Stimulated activated CD8-positive, alpha-beta memory T cell treated with anti-CD3 and anti-CD28 coated beads, Interleukin-15, amount 100 ng/mL, for 48 hours (primary cell): ENCODE data around the gene ESR2.
"Not testable (repeated sequence)": the region's sequence is repeated elsewhere in the genome, so short reads cannot be mapped to it uniquely, and the experiment has no call there.

Experiments used
- DNase-seq, 2 donors: peaks; one replicate each; pipeline ENCODE4 v3.0.0-alpha.2; 2020; ENCODE audit warnings: low read depth in 2 of 2

The ESR2 gene

GRCh38 chr14:64089920-64090319 is 204.3 kb downstream of the ESR2 start:
- no peak for DNase-seq

GRCh38 chr14:64088647-64088964 is 205.6 kb downstream of the ESR2 start:
- DNase-seq, result no peak

GRCh38 chr14:64082837-64083236 is 211.3 kb downstream of the ESR2 start:
- no peak for DNase-seq

GRCh38 chr14:64081174-64081746 is 212.9 kb downstream of the ESR2 start:
- no peak for DNase-seq

GRCh38 chr14:64080452-64080851 is 213.7 kb downstream of the ESR2 start:
- DNase-seq, result no peak

- no peak for DNase-seq
These were observed 218.6 kb downstream of the ESR2 start for GRCh38 chr14:64075613-64076005.

GRCh38 chr14:64074961-64075612 is 219.1 kb downstream of the ESR2 start:
- DNase-seq, result no peak

GRCh38 chr14:64069634-64070359 is 224.4 kb downstream of the ESR2 start:
- no peak for DNase-seq

GRCh38 chr14:64064447-64064846 is 229.7 kb downstream of the ESR2 start:
- no peak for DNase-seq

GRCh38 chr14:64062381-64063115 is 231.6 kb downstream of the ESR2 start:
- DNase-seq, result no peak

GRCh38 chr14:64061706-64062105 is 232.5 kb downstream of the ESR2 start:
- no peak for DNase-seq

- no peak for DNase-seq
These were observed 233.1 kb downstream of the ESR2 start for GRCh38 chr14:64061115-64061514.

GRCh38 chr14:64060648-64061096 is 233.5 kb downstream of the ESR2 start:
- DNase-seq, result peak in 1 of 2 donors; percentile 6

- no peak for DNase-seq
These were observed 234.0 kb downstream of the ESR2 start for GRCh38 chr14:64060199-64060545.

- DNase-seq, result no peak
These were observed 234.5 kb downstream of the ESR2 start for GRCh38 chr14:64059454-64060198.

- no peak for DNase-seq
These were observed 240.2 kb downstream of the ESR2 start for GRCh38 chr14:64053694-64054669.

GRCh38 chr14:64049616-64050381 is 244.4 kb downstream of the ESR2 start:
- DNase-seq, result no peak

- DNase-seq, result no peak
These were observed 249.1 kb downstream of the ESR2 start for GRCh38 chr14:64045091-64045490.

- not testable (repeated sequence) for DNase-seq
These were observed 250.9 kb downstream of the ESR2 start for GRCh38 chr14:64043296-64043695.

GRCh38 chr14:64040044-64040443 is 254.1 kb downstream of the ESR2 start:
- DNase-seq, result no peak
